Esophagus squamous epithelium (tissue), 5 donors: ENCODE results near the gene LRP5. TPM values are rescaled to one million over a fixed set of nuclear protein-coding genes. Genes with fewer than 3 reads are reported as not detected.
A peak's percentile ranks its signal among the peaks of the same experiment; 100 is the strongest.

Experiments used
- DNase-seq: peaks from one replicate; lab custom pipeline; 2025; lab: John Stamatoyannopoulos, UW
- H3K27ac ChIP-seq, 4 donors: fragments of 200-600 bp; sonication (generic); one replicate each; pipeline ENCODE4 v1.5.1; 2016 to 2019; ENCODE audit warnings: mild to moderate bottlenecking in 1 of 4
- H3K27me3 ChIP-seq, 4 donors: fragments of 200-600 bp; sonication (generic); 1 replicate in 3 of 4; 2 replicates in 1 of 4; pipeline versions ENCODE4 v1.5.1 to v1.6.0; 2017 to 2021; ENCODE audit warnings: antibody characterized with exemption in 1 of 4
- H3K36me3 ChIP-seq, 3 donors: fragments of 200-600 bp; sonication (generic); one replicate each; pipeline ENCODE4 v1.5.1; 2016 to 2019
- H3K4me1 ChIP-seq, 3 donors: fragments of 200-600 bp; sonication (generic); one replicate each; pipeline ENCODE4 v1.5.1; 2017 to 2019
- H3K4me3 ChIP-seq, 4 donors: fragments of 200-600 bp; sonication (generic); 1 replicate in 3 of 4; 2 replicates in 1 of 4; pipeline ENCODE4 v1.5.1; 2016 to 2019; ENCODE audit warnings: mild to moderate bottlenecking in 2 of 4, moderate library complexity in 1 of 4
- H3K9me3 ChIP-seq, 3 donors: fragments of 200-600 bp; sonication (generic); one replicate each; pipeline ENCODE4 v1.5.1; 2016 to 2019
- POLR2A ChIP-seq, 4 donors: fragments of 450-650 bp; IDR thresholded peaks; one replicate each; pipeline ENCODE4 v1.6.1; 2017; ENCODE audit warnings: antibody characterized with exemption in 4 of 4, mild to moderate bottlenecking in 4 of 4, moderate library complexity in 3 of 4
- WGBS, 2 donors: methylation state at CpG; one replicate each; pipeline ENCODE4 v1.1.5; 2018; 5-methylcytosine and 5-hydroxymethylcytosine counted together
- intact Hi-C: fragments of 100-400 bp; cut with DNase I; formaldehyde crosslinking; loops from one replicate; pipeline ENCODE4 v1.15.0; 2022
- total RNA-seq, 4 donors: library from RNA; depleted of rRNA; stranded (reverse); fragments of >200 nt; gene quantifications; one replicate each; pipeline ENCODE4 v1.1.0, GENCODE V29; 2016
- TF ChIP-seq, protein P1 (sequence below), 6 experiments: fragments of 450-650 bp in 4 of 6; fragments of 200-600 bp in 2 of 6; sonication (generic) in 2 of 6; IDR thresholded peaks; one replicate each; pipeline ENCODE4 v1.5.1; 2016 to 2019; ENCODE audit warnings: antibody characterized with exemption in 6 of 6, mild to moderate bottlenecking in 4 of 6, moderate library complexity in 4 of 6
- donor health status: DM: yes; HTN: yes; CAD: no.

The LRP5 gene
- total RNA-seq, 4 donors from 2014 or later: 13.7 to 24.0 (median 20.9) TPM

DNA sequence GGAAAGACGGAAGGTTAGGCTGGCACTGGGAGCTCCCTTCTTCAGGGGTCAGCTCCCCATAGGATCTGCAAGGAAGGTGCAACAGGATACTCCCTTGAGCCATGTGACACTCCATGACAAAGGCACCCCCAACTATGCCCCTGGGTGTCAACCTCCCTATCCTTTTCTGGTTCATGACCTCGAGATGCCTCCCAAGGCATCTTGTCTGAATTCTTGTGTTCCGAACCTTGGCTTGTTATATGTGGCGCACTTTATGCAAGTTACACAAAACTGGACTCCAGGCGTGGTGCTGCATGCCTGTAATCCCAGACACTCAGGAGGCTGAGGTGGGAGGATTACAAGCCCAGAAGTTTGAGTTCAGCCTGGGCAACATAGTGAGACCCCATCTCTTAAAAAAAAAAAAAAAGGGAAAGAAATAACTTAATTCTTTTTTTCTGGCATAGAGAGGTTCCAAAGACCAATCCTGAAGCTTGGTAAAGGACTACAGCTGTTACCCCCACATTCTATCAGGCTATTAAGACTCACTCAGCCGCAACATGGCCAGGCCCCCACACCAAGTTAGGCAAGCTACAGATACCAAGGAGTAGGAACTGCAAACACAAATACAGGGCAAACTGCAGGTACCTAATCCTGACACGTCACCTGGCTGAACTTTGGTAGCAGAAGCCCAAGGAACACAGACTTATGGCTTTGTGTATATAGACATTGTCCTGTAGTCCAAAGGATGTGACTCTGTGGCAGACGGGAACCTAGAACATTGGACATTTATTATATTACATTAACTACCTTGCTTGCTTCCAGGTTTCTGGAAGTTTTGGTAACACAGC, 42.0 kb upstream of the LRP5 start:
- Histone ChIP-seq H3K4me3 (peak overlapping the region in 3 of 4 donors; percentile 73 to 95 (median 85)), H3K9me3 (no peaks in the 10 kb centered on the region), H3K27ac (peak overlapping the region; percentile 94 to 99 (median 97)), H3K27me3 (no peaks in the 10 kb centered on the region), H3K4me1 (peaks cover 9 to 42% (median 17%) of the 10 kb centered on the region in 3 donors), H3K36me3 (peaks cover 0 to 30% (median 6%) of the 10 kb centered on the region in 3 donors)
- no peak for TF ChIP-seq POLR2A (IDR thresholded peaks at IDR 0.05)
- TF ChIP-seq, protein P1, sequence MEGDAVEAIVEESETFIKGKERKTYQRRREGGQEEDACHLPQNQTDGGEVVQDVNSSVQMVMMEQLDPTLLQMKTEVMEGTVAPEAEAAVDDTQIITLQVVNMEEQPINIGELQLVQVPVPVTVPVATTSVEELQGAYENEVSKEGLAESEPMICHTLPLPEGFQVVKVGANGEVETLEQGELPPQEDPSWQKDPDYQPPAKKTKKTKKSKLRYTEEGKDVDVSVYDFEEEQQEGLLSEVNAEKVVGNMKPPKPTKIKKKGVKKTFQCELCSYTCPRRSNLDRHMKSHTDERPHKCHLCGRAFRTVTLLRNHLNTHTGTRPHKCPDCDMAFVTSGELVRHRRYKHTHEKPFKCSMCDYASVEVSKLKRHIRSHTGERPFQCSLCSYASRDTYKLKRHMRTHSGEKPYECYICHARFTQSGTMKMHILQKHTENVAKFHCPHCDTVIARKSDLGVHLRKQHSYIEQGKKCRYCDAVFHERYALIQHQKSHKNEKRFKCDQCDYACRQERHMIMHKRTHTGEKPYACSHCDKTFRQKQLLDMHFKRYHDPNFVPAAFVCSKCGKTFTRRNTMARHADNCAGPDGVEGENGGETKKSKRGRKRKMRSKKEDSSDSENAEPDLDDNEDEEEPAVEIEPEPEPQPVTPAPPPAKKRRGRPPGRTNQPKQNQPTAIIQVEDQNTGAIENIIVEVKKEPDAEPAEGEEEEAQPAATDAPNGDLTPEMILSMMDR (IDR thresholded peaks at IDR 0.05): no peak
- intact Hi-C loops: no loop called here
- WGBS, 2 donors: 77 to 78% methylated on average over 7 to 8 of the region's 8 CpGs
- no peak for DNase-seq

DNA sequence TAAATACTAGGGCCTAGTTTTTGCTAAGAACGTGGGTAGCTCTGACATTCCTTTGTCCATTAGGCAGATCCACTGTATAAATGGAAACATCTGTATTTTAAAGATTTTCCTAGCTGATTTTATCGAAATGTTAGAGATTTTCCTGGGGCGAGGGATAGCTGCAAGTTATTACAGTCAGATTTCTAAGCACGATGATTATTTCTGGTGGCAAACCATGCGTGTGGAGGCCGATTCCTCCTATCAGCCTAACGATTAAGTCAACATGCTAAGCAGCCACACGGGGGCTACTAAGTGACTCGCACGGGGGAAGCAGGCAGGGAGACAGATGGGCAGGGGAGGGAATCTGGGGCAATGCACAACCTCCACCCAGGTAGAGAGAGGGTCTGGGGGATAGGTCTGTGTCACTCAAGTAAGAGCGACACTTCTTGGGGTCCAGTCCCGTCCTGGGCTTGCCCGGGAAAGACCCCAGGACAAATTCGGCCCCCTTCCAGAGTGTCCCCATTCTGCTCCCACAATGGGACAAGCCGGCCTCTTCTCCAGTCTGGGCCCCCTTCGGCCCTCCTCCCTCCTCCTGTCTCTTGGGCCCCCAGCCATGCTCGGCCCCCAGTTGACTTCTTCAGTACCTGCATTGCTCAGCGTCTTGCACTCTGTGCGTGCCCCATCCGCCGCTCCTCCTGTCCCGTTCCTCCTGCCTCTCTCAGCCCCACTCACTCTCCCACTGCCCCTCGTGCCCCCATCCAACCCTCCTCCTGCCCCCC, 41.2 kb upstream of the LRP5 start:
- no peak for TF ChIP-seq POLR2A (IDR thresholded peaks at IDR 0.05)
- TF ChIP-seq, protein P1 (IDR thresholded peaks at IDR 0.05): peak in 5 of 6 experiments; percentile 20 to 52 (median 41)
- H3K27ac ChIP-seq: peak overlapping the region; percentile 94 to 99 (median 97)
- intact Hi-C loops: no loop called here
- H3K27me3 ChIP-seq: no peaks in the 10 kb centered on the region
- no peaks in the 10 kb centered on the region for H3K9me3 ChIP-seq
- 3 to 4% methylated on average over 20 to 21 of the region's 23 CpGs for WGBS, 2 donors
- H3K4me1 ChIP-seq: peaks cover 9 to 42% (median 17%) of the 10 kb centered on the region in 3 donors
- no peak for DNase-seq
- peaks cover 0 to 22% (median 6%) of the 10 kb centered on the region in 3 donors for H3K36me3 ChIP-seq
- H3K4me3 ChIP-seq: peak overlapping the region; percentile 73 to 95 (median 85)

DNA sequence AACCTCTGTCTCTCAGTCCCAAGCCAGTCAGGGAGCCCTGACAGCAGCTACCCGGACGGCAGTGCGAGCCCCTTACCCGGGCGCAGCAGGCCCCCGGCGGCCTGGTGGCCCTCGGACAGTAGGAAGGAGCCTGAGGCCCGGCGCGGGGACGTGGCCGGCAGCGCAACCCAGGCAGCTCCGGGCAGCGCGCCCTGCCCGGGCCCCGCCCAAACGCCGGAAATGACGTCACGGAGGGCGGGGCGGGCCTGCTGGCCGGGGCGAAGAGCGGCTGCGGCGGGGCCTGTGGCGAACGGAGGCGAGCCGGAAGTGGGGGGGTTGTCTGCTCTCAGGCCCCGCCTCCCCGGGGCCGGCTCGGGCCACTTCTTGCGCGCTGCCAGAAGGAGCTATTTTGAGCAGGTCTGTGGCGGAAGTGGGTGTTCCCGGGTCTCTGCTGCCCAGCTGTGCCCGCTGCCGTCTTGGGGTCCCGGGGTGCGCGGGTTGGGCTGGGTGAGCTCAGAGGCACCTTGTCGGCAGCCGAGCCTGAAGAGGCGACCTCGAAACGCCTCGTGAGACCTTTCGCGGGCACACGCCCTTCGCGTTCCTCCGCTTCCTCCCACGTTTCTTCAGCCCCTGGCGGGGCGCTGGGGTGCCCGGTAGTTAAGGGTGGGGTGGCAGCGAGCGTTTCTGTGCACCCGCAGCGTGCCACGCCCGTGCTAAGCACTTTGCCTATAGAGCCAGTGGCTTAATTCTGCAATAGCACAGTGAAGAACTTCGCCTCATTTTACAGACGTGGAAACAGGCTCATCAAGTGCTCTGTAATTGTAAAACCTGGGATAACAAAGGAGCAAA, 40.4 kb upstream of the LRP5 start, which contains the start of gene C11orf24:
C11orf24 (minus strand) TSS at position 193 of the 828 bp plus-strand sequence. CDS start 8,206 bp downstream, outside the sequence.
- Histone ChIP-seq H3K27me3 (no peaks in the 10 kb centered on the region), H3K27ac (peak within 1 kb of the TSS; percentile 94 to 99 (median 97)), H3K36me3 (peaks cover 0 to 14% (median 3%) of the 10 kb centered on the region in 3 donors), H3K4me3 (peak within 1 kb of the TSS; percentile 73 to 95 (median 85)), H3K9me3 (no peaks in the 10 kb centered on the region), H3K4me1 (peaks cover 9 to 42% (median 17%) of the 10 kb centered on the region in 3 donors)
- TF ChIP-seq POLR2A (IDR thresholded peaks at IDR 0.05): peak in 3 of 4 donors; percentile 51 to 93 (median 78)
- TF ChIP-seq, protein P1 (IDR thresholded peaks at IDR 0.05): peak in 2 of 6 experiments; percentile 18 to 29
- intact Hi-C loops: no loop called here
- DNase-seq: peak; percentile 80
- 0% methylated on average over 11 of the region's 71 CpGs; no CpG with 5 or more reads in 1 of the 2 donors for WGBS, 2 donors

DNA sequence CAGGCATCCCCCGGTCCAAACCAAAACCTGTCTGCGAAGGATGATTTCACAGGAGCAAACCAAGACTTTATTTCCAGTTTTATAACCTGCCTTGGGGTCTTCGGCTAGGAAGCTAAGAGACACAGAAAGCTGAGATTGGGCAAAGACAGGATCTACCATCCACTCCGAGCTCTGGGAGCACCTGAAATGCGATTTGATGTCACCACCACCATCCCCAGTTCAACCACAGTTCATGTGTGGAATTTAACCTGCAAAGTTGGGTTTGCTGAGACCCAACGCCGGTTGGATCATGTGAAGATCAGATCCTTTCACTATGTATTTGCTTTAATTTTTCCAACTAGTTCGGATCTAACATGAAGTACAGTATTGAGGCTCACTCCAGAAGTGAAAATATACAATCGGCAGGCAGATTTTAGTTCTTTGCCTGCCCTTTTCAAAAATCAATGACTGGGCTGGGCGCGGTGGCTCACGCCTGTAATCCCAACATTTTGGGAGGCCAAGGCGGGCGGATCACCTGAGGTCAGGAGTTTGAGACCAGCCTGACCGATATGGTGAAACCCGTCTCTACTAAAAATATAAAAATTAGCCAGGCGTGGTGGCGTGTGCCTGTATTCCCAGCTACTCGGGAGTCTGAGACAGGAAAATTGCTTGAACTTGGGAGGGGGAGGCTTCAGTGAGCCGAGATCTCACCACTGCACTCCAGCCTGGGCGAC, 39.2 kb upstream of the LRP5 start:
- Histone ChIP-seq H3K4me3 (peak overlapping the region in 2 of 4 donors; percentile 73 to 85), H3K36me3 (peaks cover 0 to 2% (median 0%) of the 10 kb centered on the region in 3 donors), H3K27ac (peak overlapping the region; percentile 12 to 99 (median 97)), H3K9me3 (no peaks in the 10 kb centered on the region), H3K27me3 (no peaks in the 10 kb centered on the region), H3K4me1 (peaks cover 9 to 42% (median 17%) of the 10 kb centered on the region in 3 donors)
- intact Hi-C loops: no loop called here
- WGBS, 2 donors: 86 to 88% methylated on average over 19 to 21 of the region's 21 CpGs
- TF ChIP-seq, protein P1 (IDR thresholded peaks at IDR 0.05): no peak
- TF ChIP-seq POLR2A (IDR thresholded peaks at IDR 0.05): no peak
- DNase-seq: no peak
